H9 (cell line): ENCODE results near the gene FSIP2. TPM values are rescaled to one million over a fixed set of nuclear protein-coding genes. Genes with fewer than 3 reads are reported as not detected.

Experiments used
- DNase-seq: peaks from one replicate; pipeline ENCODE4 v3.0.0-alpha.2; 2017
- H2AFZ ChIP-seq: one replicate; pipeline ENCODE4 v1.6.1; 2013; ENCODE audit warnings: mild to moderate bottlenecking, low read length, control low read depth, moderate library complexity
- H2AK5ac ChIP-seq: 2 replicates; pipeline ENCODE4 v1.6.1; 2013; ENCODE audit warnings: low read length, control low read depth, mixed read lengths; ENCODE audit not compliant: insufficient read length
- H2BK120ac ChIP-seq: one replicate; pipeline ENCODE4 v1.6.1; 2013; ENCODE audit warnings: low read depth, mild to moderate bottlenecking, low read length, control low read depth, inconsistent platforms; ENCODE audit not compliant: poor library complexity, severe bottlenecking
- H2BK12ac ChIP-seq: 2 replicates; pipeline ENCODE4 v1.6.1; 2013; ENCODE audit warnings: low read length, control low read depth, mixed read lengths, low read depth; ENCODE audit not compliant: insufficient read length
- H2BK15ac ChIP-seq: 2 replicates; pipeline ENCODE4 v1.6.1; 2013; ENCODE audit warnings: low read depth, low read length, control low read depth
- H2BK20ac ChIP-seq: one replicate; pipeline ENCODE4 v1.6.1; 2013; ENCODE audit warnings: low read depth, mild to moderate bottlenecking, low read length, control low read depth, inconsistent platforms; ENCODE audit not compliant: poor library complexity, severe bottlenecking
- H2BK5ac ChIP-seq: 2 replicates; pipeline ENCODE4 v1.6.1; 2013; ENCODE audit warnings: low read length, control low read depth, mixed read lengths; ENCODE audit not compliant: insufficient read length
- H3K14ac ChIP-seq: 2 replicates; pipeline ENCODE4 v1.6.1; 2013; ENCODE audit warnings: low read length, control low read depth; ENCODE audit not compliant: insufficient read depth
- H3K18ac ChIP-seq: 2 replicates; pipeline ENCODE4 v1.6.1; 2013; ENCODE audit warnings: low read depth, mild to moderate bottlenecking, mixed read lengths, low read length, control low read depth; ENCODE audit not compliant: insufficient read length
- H3K23ac ChIP-seq: 2 replicates; pipeline ENCODE4 v1.6.1; 2013; ENCODE audit warnings: low read length, control low read depth, mixed read lengths, low read depth; ENCODE audit not compliant: insufficient read length
- H3K23me2 ChIP-seq: 2 replicates; pipeline ENCODE4 v1.6.1; 2013; ENCODE audit warnings: low read depth, mild to moderate bottlenecking, mixed read lengths, low read length, control low read depth; ENCODE audit not compliant: insufficient read length, poor library complexity, severe bottlenecking
- H3K27ac ChIP-seq: 2 replicates; pipeline ENCODE4 v1.5.1; 2013; ENCODE audit warnings: low read length, control low read depth, mixed read lengths, low read depth; ENCODE audit not compliant: insufficient read length
- H3K27me3 ChIP-seq: 2 replicates; pipeline ENCODE4 v1.6.1; 2013; ENCODE audit warnings: low read length, control low read depth, inconsistent platforms; ENCODE audit not compliant: insufficient read depth
- H3K4ac ChIP-seq: 2 replicates; pipeline ENCODE4 v1.6.1; 2013; ENCODE audit warnings: low read depth, mild to moderate bottlenecking, control low read depth, inconsistent platforms, low read length, moderate library complexity
- H3K4me1 ChIP-seq: 2 replicates; pipeline ENCODE4 v1.6.1; 2013; ENCODE audit warnings: low read length, control low read depth, inconsistent platforms; ENCODE audit not compliant: insufficient read depth
- H3K4me2 ChIP-seq: 2 replicates; pipeline ENCODE4 v1.6.1; 2013; ENCODE audit warnings: low read length, control low read depth, mixed read lengths; ENCODE audit not compliant: insufficient read length, insufficient read depth
- H3K56ac ChIP-seq: 2 replicates; pipeline ENCODE4 v1.6.1; 2013; ENCODE audit warnings: low read depth, mild to moderate bottlenecking, mixed read lengths, low read length, control low read depth; ENCODE audit not compliant: insufficient read length
- H3K79me1 ChIP-seq: 2 replicates; pipeline ENCODE4 v1.6.1; 2013; ENCODE audit warnings: low read depth, mild to moderate bottlenecking, moderate library complexity, low read length, control low read depth, inconsistent platforms; ENCODE audit not compliant: insufficient read depth, poor library complexity, severe bottlenecking
- H3K79me2 ChIP-seq: 2 replicates; pipeline ENCODE4 v1.6.1; 2013; ENCODE audit warnings: low read length, control low read depth, inconsistent platforms; ENCODE audit not compliant: insufficient read depth
- H3K9ac ChIP-seq: 2 replicates; pipeline ENCODE4 v1.6.1; 2013; ENCODE audit warnings: low read length, control low read depth, mixed read lengths; ENCODE audit not compliant: insufficient read length; ENCODE audit errors: extremely low read depth
- H3K9me3 ChIP-seq: one replicate; pipeline ENCODE4 v1.6.1; 2013; ENCODE audit warnings: low read depth, low read length, inconsistent platforms; ENCODE audit not compliant: control insufficient read depth
- H3T11ph ChIP-seq: one replicate; pipeline ENCODE4 v1.6.1; 2013; ENCODE audit warnings: mild to moderate bottlenecking, low read length, control low read depth, inconsistent platforms
- H4K20me1 ChIP-seq: one replicate; pipeline ENCODE4 v1.6.1; 2013; ENCODE audit not compliant: control insufficient read depth, insufficient read length, insufficient read depth
- H4K5ac ChIP-seq: 2 replicates; pipeline ENCODE4 v1.6.1; 2013; ENCODE audit warnings: low read depth, mild to moderate bottlenecking, mixed read lengths, low read length, control low read depth; ENCODE audit not compliant: insufficient read length
- H4K8ac ChIP-seq: replicated peaks from 2 replicates; pipeline ENCODE4 v1.6.1; 2013; ENCODE audit warnings: low read length, control low read depth, mixed read lengths, low read depth; ENCODE audit not compliant: insufficient read length
- H4K91ac ChIP-seq: 2 replicates; pipeline ENCODE4 v1.6.1; 2013; ENCODE audit warnings: low read depth, mild to moderate bottlenecking, moderate library complexity, mixed read lengths, low read length, control low read depth; ENCODE audit not compliant: insufficient read length
- H3K27ac Mint-ChIP-seq, 3 experiments: 2 replicates in 2 of 3; 3 replicates in 1 of 3; pipeline ENCODE4 v1.8.0; 2020 to 2021; ENCODE audit warnings: mixed read lengths in 3 of 3, mild to moderate bottlenecking in 1 of 3, moderate library complexity in 1 of 3
- H3K27me3 Mint-ChIP-seq: 2 replicates; pipeline ENCODE4 v1.8.0; 2021; ENCODE audit warnings: low read depth, mild to moderate bottlenecking, moderate library complexity, mixed read lengths
- H3K36me3 Mint-ChIP-seq, 3 experiments: 2 replicates in 2 of 3; 3 replicates in 1 of 3; pipeline ENCODE4 v1.8.0; 2020 to 2021; ENCODE audit warnings: low read depth in 3 of 3, mixed read lengths in 3 of 3; ENCODE audit not compliant: insufficient read depth in 1 of 3
- H3K4me1 Mint-ChIP-seq, 2 experiments: 2 replicates each; pipeline ENCODE4 v1.8.0; 2020; ENCODE audit warnings: mixed read lengths in 2 of 2
- H3K4me3 Mint-ChIP-seq, 2 experiments: 2 replicates in 1 of 2; 3 replicates in 1 of 2; pipeline ENCODE4 v1.8.0; 2020 to 2021; ENCODE audit warnings: mild to moderate bottlenecking in 2 of 2, mixed read lengths in 2 of 2, moderate library complexity in 1 of 2
- H3K9me3 Mint-ChIP-seq, 2 experiments: 2 replicates in 1 of 2; 3 replicates in 1 of 2; pipeline ENCODE4 v1.8.0; 2020; ENCODE audit warnings: mild to moderate bottlenecking in 2 of 2, mixed read lengths in 2 of 2, moderate library complexity in 1 of 2
- CTCF ChIP-seq: fragments of 200-600 bp; sonication (generic); conservative IDR thresholded peaks from 3 replicates; pipeline ENCODE4 v1.8.0; 2021; ENCODE audit warnings: antibody characterized with exemption, mild to moderate bottlenecking
- WGBS: extraction: QIAGEN DNeasy Blood & Tissue Kit; methylation state at CpG from one replicate; pipeline ENCODE4 v1.1.7; 2013; ENCODE audit warnings: missing lambda C conversion rate, low lambda C conversion rate, mixed read lengths; ENCODE audit not compliant: insufficient read length; ENCODE audit errors: extremely low coverage; 5-methylcytosine and 5-hydroxymethylcytosine counted together
- total RNA-seq: library from RNA; stranded (reverse); gene quantifications from 2 replicates; pipeline ENCODE4 v1.2.1, GENCODE V29; 2021

Gene FSIP2
- total RNA-seq, 1 experiment from 2014 or later = 2.4 TPM

GRCh38 chr2:185796758-185797157 lies 58.2 kb downstream of the FSIP2 start:
- H4K8ac ChIP-seq = no peak overlapping the region
- no peak overlapping the region for H3K4me2 ChIP-seq
- Mint-ChIP-seq H3K4me3 (no peak overlapping the region), H3K9me3 (peaks cover 2 to 3% of the 10 kb centered on the region in 2 experiments; a peak in 2 of 5 replicates), H3K27ac (no peak overlapping the region), H3K4me1 (no peaks in the 10 kb centered on the region), H3K36me3 (peaks cover 0 to 5% (median 0%) of the 10 kb centered on the region in 3 experiments; a peak in 1 of 7 replicates), H3K27me3 (no peaks in the 10 kb centered on the region)
- H4K91ac ChIP-seq = no peak overlapping the region
- H3K27me3 ChIP-seq = no peaks in the 10 kb centered on the region
- H3K9me3 ChIP-seq = no peaks in the 10 kb centered on the region
- no peak overlapping the region for H3K23ac ChIP-seq
- H3K23me2 ChIP-seq = no peaks in the 10 kb centered on the region
- no peak overlapping the region for H3T11ph ChIP-seq
- H3K9ac ChIP-seq = no peak overlapping the region
- no peak overlapping the region for H2BK20ac ChIP-seq
- no peak overlapping the region for H3K18ac ChIP-seq
- H2BK5ac ChIP-seq = no peak overlapping the region
- H2AK5ac ChIP-seq = no peak overlapping the region
- no CpG with 5 or more reads among the region's 2 CpGs for WGBS
- no peak overlapping the region for H3K27ac ChIP-seq
- H3K4ac ChIP-seq = no peak overlapping the region
- no peak overlapping the region for H3K14ac ChIP-seq
- no peak overlapping the region for H2BK12ac ChIP-seq
- no peaks in the 10 kb centered on the region for H3K4me1 ChIP-seq
- no peak for DNase-seq
- H2BK15ac ChIP-seq = no peak overlapping the region
- H4K20me1 ChIP-seq = no peaks in the 10 kb centered on the region
- H2BK120ac ChIP-seq = no peak overlapping the region
- H3K79me2 ChIP-seq = no peaks in the 10 kb centered on the region
- no peak overlapping the region for H3K56ac ChIP-seq
- TF ChIP-seq CTCF = no peak
- H3K79me1 ChIP-seq = no peaks in the 10 kb centered on the region
- no peak overlapping the region for H2AFZ ChIP-seq
- no peak overlapping the region for H4K5ac ChIP-seq
